GM10248 (cell line): ENCODE data around the gene WBP1L.
A peak's percentile ranks its signal among the peaks of the same experiment; 100 is the strongest.

Experiments
- CTCF ChIA-PET: fragments of 300-600 bp; sonication (Branson Sonifier 250); formaldehyde crosslinking; extraction: SDS; loops from one replicate; lab custom pipeline; 2021; ENCODE audit warnings: antibody characterized with exemption; lab: Yijun Ruan, JAX
- POLR2A ChIA-PET: fragments of 350-650 bp; sonication (Branson Sonifier 250); formaldehyde crosslinking; extraction: SDS; loops from one replicate; lab custom pipeline; 2020; ENCODE audit warnings: antibody characterized with exemption; lab: Yijun Ruan, JAX
- DNase-seq: peaks from one replicate; pipeline ENCODE4 v3.0.0; 2012; ENCODE audit errors: extremely low spot score
- CTCF ChIP-seq: IDR thresholded peaks from 2 replicates; pipeline ENCODE4 v1.5.1; 2012; ENCODE audit warnings: mild to moderate bottlenecking, low read depth; ENCODE audit errors: extremely low read depth, missing control alignments, control extremely low read depth

Gene WBP1L

GRCh38 chr10:102769375-102770107, 25.8 kb downstream of the WBP1L start:
- ChIA-PET POLR2A (interaction anchor here (0.6 kb wide), 2 partner anchors 51 to 707 kb away, joined by 3 to 4 read pairs; no protein-coding TSS in a partner anchor), CTCF (interaction anchor here (1.0 to 1.9 kb wide), 3 partner anchors 8 to 17 kb away, joined by 3 to 5 read pairs (median 5); no protein-coding TSS in a partner anchor)
- DNase-seq, result no peak
- TF ChIP-seq CTCF, result no peak

- POLR2A ChIA-PET, result no interaction called here
- no peak for DNase-seq
These were observed 26.3 kb downstream of the WBP1L start for GRCh38 chr10:102770108-102770482.

GRCh38 chr10:102770792-102771191, 27.0 kb downstream of the WBP1L start:
- CTCF ChIA-PET, result interaction anchor here (0.8 to 1.3 kb wide), 2 partner anchors 17 to 56 kb away, joined by 3 to 5 read pairs; partner anchors contain the start of genes ARL3 and SFXN2
- POLR2A ChIA-PET, result no interaction called here
- DNase-seq, result no peak
- no peak for TF ChIP-seq CTCF

More at GRCh38 chr10:102770108-102770482, 26.3 kb downstream of the WBP1L start:
- CTCF ChIA-PET, result interaction anchor here (1.3 to 1.9 kb wide), 2 partner anchors 16 to 18 kb away, joined by 5 read pairs; no protein-coding TSS in a partner anchor
- no peak for TF ChIP-seq CTCF

- ChIA-PET CTCF (interaction anchor here (1.1 kb wide), 1 partner anchor 34 kb away, joined by 3 read pairs; no protein-coding TSS in a partner anchor), POLR2A (no interaction called here)
- no peak for TF ChIP-seq CTCF
- no peak for DNase-seq
These were observed 29.6 kb downstream of the WBP1L start for GRCh38 chr10:102773320-102773719.

GRCh38 chr10:102773986-102774385, 30.2 kb downstream of the WBP1L start:
- ChIA-PET POLR2A (no interaction called here), CTCF (interaction anchor here (1.1 to 2.7 kb wide), 4 partner anchors 13 to 33 kb away, joined by 3 to 7 read pairs (median 4); no protein-coding TSS in a partner anchor)
- peak; percentile 31 for DNase-seq
- no peak for TF ChIP-seq CTCF

GRCh38 chr10:102775201-102775934, 31.6 kb downstream of the WBP1L start:
- no peak for DNase-seq
- TF ChIP-seq CTCF, result no peak
- POLR2A ChIA-PET, result interaction anchor here (0.7 kb wide), 1 partner anchor 62 kb away, joined by 3 read pairs; no protein-coding TSS in a partner anchor
- CTCF ChIA-PET, result interaction anchor here (0.8 to 2.7 kb wide), 5 partner anchors 11 to 68 kb away, joined by 3 to 7 read pairs (median 4); no protein-coding TSS in a partner anchor
